Right renal cortex interstitium (tissue), 3 donors: Measurements from ENCODE around the gene HABP2. TPM values are rescaled to one million over a fixed set of nuclear protein-coding genes. Genes with fewer than 3 reads are reported as not detected.
A peak's percentile ranks its signal among the peaks of the same experiment; 100 is the strongest.

Experiments used
- DNase-seq, 3 donors: peaks; one replicate each; pipeline ENCODE4 v3.0.0-alpha.2; 2013; ENCODE audit warnings: low read depth in 3 of 3, low spot score in 2 of 3
- polyA plus RNA-seq, 3 donors: library from polyadenylated mRNA; unstranded; fragments of 120-200 nt; gene quantifications; one replicate each; pipeline ENCODE4 v1.2.1, GENCODE V29; 2013; ENCODE audit not compliant: insufficient read length in 3 of 3

Gene HABP2
- polyA plus RNA-seq, 3 donors = 0.40 to 0.65 (median 0.41) TPM

DNA sequence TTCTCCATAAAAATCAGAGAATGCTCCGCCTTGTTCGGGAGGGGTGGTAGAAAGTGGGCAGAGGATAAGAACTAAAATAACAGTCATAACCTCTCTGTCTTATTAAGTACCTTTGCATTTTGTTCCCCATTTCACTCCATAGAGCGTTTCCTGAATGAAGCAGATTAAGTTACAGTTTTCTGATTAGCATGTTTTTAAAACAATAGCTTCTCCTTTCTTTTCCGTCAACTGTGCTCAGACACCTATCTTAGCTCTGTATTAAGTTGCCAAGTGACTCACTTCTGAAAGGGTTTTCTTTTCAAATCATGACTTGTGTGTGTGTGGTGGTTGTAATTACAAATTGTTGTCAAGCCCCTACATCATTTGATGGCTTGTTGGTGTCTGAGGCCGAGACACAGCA lies 1.4 kb downstream of the HABP2 start:
- DNase-seq = no peak

DNA sequence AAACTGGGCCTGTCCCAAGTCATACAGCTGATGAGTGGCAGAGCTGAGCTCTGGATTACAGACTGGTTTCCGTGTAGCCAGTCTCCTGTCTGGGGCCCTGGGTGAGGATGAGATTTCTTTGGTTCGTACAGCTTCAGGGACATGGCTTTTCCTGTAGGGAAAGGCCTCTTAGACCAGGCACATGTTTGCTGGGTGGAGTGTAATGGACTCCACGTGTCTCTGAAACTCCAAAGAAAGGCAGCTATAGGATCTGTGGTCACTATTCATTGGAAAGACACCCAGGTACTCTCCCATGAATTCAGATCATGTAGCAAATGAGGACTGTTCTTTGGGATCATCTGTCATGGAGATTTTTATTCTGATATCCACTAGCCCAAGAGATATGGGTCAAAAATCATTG lies 2.4 kb downstream of the HABP2 start:
- no peak for DNase-seq

DNA sequence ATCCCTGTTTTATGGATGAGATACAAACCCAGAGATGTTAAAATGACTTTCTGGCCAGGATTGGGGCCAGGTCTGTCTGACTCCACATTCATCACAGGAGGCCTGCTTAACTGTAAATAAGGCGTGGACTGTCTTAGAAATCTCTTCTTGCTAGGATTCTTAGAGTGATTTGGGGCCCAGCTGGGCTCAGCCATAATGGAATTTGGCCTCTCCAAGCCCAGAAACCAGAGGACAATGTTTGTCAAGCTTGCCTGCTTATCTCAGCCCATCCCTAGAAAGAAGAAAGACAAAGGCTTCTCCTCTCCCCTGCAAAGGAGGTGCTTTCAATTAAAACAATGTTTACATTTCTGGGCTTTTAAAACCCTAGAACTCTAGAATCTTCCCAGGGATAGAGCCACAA lies 2.9 kb downstream of the HABP2 start:
- no peak for DNase-seq

DNA sequence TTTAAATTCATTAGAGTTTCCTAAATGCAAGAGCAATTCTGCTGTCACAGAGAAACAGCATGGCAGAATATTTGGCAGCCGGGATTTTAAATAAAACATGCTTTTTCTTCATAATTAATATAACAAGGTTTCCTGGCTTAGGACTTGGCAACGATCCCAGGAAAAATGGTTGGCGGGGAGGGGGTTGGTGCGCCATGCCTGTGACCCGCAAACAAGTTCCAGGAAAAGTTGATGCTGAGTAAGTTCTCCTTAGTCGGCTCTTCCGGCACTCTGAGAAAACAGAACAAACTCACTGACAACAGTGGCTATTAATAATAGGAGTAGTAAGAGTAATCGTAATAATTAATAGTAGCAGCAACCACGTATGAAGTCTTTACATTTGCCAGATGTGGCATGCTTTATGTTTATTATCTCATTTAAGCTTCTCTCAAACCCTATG lies 4.6 kb downstream of the HABP2 start:
- DNase-seq = no peak

DNA sequence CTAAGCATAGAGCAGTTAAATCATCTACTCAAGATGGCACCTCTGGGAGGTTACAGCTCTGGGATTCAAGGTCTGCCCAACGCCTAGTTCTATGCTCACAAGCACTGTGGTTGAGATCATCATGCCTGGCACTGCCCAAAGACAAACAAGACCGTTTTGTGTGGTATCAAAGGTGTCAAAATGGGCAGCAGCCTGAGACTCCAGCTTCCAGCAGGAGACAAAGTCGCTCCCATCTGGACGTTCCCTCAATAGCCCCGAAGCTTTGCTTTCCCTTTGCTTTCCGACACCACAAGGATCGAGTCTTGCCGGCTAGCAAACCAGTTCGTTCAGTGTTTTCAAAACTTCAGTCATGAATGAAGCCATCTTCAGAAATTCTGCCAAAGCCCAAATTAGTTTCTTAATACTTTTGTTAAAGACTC lies 5.1 kb downstream of the HABP2 start:
- DNase-seq = no peak

DNA sequence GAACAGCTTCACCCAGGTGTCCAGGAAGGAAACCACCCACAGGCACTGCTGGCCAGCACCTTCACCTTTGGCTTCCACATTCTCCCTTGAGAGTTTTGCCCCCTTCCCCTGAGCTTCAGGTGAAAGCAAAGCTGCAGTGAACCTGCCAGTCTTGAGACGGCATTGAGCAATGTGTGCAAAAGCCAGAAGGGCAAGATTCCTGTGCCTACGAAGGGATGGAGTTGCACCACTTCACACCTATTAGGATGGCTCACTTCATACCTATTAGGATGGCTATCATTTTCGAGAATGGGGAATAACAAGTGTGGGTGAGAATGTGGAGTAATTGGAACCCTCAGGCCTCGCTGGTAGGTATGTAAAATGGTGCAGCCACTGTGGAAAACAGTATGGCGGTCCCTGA lies 7.2 kb downstream of the HABP2 start:
- DNase-seq = no peak

DNA sequence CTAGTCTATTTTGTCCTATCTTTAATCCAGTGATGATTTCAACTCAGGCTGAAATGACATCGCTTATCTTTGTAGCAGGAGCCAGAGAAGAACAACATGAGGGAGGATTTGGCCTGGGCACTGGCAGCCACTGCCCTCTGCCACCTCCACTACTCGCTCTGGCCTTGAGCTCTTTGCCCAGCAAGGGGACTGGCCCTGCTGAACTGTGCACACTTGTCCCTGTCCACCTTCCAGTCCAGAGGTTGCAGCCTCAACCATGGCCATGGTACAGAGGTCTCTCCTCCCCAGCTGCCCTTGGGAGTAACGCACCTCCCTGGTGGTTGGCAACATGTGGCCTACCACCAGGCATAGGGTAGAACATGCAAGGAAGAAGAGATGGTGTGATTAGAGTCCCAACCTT lies 8.4 kb downstream of the HABP2 start:
- DNase-seq = no peak

DNA sequence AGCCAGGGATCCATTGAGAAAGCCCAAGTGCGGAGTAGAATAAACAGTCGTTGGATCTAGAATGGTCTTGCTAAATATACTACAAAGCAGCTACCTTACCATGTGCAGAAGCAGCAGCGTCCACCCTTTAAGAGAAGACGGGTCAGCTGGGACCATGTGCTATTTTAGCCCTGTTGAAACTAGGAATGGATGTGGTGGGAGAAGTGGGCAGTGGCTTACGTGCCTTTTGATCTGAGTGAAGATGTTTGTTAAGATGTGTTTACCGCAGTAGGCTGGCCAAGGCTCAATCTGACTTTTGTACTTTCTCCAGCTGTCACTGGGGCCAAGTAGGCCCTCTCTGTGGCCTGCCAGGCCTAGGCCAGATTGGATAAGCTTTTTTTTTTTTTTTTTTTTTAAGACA lies 9.2 kb downstream of the HABP2 start:
- DNase-seq = no peak

DNA sequence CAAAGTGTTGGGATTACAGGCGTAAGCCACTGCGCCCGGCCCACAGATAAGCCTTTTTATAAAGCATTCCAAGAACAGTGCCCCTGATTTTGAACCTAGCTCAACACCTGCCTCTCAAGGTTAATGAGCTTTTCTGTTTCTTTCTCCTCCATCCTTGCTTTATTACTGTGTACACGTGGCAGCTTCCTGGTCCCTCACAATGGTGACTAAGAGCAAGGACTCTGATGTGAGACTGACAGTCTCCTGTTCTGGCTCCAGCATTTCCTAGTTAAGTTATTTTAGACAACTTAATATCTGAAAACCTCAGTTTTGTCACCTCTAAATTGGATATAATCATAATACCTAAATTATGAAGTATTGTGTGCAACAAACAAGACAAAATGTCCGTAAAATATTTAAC lies 9.9 kb downstream of the HABP2 start:
- DNase-seq = no peak

DNA sequence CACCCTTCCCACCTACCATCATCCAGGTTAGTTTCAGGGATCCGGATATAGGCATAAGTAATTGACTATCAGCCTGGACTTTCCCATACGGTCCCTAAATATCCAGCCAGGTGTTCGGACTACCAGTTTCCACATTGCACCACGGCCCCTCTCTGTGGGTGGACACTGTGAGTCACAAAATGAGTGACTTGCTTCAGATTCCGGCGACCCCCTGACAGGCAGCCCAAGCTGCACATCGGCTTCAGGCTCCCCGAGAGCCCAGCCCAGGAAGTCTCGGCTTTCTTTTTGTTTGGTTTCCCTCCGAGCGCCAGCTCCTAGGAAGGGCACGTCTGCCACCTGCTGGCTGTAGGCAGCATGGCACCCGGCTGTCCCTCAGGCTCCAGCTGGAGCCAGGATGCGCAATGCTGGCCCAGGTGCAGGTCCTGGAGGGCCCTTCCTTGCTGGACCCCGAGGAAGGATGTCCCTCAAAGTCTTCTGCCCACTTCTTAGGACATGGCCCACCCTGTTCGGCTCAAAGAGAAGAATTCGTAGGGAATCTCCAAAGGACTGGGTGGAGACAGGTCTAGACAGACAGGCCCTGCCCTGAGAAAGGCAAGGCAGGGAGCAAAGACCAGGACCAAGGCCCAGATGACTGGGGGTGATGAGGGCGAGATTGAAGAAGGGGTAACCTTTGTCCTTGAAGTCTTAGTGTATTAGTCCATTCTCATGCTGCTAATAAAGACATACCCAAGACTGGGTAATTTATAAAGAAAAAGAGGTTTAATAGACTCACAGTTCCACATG lies 10.6 kb downstream of the HABP2 start:
- peak in 2 of 3 donors; percentile 52 to 54 for DNase-seq

DNA sequence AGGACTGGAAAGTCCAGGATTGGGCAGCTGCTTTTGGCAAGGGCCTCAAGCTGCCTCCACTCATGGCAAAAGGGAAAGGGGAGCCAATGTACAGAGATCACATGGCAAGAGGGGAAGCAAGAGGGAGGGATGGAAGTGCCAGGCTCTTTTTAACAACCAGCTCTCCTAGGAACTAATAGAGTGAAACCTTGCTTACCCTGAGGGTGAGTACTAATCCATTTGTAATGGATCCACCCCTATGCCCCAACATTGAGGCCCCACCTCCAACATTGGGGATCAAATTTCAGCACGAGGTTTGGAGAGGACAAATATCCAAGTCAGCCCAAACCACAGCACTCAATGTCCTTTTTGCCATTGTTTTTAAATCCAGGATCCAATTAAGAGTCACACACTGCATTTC lies 12.5 kb downstream of the HABP2 start:
- DNase-seq = no peak

DNA sequence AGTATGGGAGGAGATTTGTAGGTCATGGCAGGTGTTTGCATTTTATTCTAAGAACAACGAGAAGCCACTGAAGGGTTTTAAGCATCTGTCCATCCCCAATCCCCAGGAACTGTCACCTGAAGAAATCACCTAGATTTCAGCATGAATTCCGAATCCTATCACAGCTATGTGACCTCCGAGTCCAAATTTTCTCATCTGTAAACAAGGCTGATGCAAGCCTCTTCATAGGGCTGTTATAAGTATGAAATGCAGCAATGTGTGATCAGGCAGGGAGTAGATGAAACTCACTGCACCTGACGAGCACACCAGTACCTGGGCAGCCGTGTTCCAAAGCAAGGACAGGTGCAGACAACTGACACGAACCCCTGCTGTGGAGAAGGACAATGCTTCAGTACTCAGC lies 14.0 kb downstream of the HABP2 start:
- no peak for DNase-seq

DNA sequence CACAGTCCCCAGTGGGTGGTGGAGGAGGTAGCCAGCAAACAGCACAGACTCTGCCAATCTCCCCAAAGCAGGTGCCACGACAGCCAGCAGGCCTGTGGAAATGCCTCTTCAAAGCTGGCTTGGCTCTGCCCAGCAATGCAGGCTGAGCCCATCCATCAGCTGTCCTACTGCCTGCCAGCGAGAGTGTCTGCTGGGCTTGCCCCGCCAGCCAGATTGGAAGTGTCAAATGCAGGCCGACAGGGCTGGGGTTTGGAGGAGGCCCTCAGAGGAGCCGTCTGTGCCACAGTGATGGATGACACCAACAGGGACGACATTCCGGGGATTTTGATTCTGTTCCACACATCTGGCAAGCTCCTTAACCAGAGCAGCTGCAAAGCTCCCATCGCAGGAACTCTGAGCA lies 16.7 kb downstream of the HABP2 start:
- no peak for DNase-seq

DNA sequence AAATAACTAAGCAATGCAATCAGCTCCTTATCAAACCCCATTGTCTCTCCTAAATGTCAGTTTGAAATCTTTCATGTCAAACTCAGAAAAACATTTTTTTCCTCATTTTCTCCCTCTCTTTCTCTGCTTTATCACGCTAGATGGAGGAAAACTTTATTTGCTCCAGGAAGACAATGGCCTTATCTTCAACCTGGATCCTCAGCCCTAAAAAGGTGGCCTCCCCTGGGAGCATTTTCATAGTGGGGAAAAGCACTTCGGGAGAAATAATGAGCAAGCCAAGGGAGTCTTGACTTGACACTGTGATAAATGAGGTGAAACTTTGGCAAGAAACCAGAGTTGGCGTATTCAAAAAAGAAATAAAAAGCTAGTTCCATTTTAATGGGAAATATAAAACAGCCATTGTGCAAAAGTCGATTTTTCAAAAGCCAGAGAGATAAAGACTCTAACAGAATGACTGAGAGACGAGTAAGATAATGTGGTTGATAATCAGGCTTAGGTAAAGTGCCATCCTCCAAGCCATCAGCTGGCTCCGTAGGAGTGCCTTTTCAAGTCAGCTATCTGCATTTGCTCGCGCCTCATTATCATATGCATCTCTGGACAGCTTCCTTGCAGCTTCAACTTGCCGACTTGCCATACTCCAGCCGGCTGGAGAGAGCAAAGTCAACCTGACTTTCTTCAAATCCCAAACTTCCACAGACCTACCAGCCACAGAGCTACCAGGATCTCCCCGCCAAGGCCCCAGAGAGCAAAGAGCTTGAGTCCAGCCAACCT lies 19.9 kb downstream of the HABP2 start:
- DNase-seq = no peak

DNA sequence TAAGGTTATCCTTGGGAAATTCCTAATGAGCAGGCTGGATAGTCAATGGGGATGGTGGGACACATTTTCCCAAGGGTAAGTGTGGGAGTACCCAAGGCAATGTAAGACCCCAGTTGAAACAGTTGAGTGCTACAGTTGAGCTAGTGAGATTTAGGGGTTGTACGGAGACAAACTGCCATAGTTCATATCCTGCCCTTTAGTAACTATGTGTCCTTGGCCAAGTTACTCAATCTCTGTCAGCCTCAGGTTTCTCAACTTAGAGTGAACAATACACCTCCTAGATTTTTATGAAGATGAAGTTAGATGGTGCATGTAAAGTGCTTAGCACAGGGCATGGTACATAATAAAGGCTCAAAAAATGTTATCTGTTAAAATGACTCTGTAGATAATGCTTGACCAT lies 20.5 kb downstream of the HABP2 start:
- DNase-seq = no peak

DNA sequence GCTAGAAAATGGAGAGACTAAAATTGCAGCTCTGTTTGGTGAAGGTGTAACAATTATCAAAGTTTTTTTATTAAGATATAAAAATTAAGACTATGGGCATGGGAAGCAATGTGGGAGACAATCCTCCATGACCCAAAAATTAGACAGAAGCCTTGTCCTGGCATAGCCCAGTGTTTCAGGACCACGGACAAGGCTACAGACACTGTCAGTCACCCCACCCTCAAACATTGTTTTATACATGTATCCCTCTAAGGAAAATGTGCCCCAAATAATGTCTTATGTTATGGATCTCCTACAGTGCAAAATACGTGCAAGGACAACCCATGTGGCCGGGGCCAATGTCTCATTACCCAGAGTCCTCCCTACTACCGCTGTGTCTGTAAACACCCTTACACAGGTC lies 24.0 kb downstream of the HABP2 start:
- DNase-seq = no peak

DNA sequence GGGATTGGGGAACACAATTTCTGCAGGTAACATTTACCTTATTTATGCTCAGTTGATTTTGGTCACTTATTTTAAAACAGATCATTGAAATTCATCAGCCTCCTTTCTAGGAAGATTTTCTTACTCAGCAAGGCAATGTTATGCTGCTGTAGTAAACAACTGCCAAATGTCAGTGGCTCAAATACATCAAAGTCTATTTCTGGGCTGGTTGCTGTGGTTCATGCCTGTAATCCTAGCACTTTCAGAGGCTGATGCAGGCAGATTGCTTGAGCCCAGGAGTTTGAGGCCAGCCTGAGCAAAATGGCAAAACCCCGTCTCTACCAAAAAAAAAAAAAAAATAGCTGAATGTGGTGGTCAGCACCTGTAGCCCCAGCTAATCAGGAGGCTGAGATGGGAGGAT lies 25.9 kb downstream of the HABP2 start:
- DNase-seq = no peak

DNA sequence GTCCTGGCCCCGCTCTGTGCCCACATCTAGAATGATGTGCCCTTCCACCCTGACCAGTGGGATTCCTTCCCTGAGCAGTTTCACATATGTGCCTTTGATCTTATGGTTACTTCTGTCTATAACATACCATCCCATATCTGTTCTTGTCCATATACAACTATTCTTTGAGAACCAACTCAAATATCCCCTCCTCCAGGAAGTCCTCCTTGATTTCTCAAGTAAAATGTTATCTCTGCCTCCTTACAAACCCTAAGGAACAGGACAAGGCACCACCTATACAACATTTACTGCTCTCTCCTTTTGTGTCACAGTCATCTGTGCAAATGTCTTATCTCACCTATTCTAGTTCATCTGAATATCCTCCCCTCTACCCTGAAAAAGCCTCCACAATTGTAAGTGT lies 28.2 kb downstream of the HABP2 start:
- DNase-seq = no peak

DNA sequence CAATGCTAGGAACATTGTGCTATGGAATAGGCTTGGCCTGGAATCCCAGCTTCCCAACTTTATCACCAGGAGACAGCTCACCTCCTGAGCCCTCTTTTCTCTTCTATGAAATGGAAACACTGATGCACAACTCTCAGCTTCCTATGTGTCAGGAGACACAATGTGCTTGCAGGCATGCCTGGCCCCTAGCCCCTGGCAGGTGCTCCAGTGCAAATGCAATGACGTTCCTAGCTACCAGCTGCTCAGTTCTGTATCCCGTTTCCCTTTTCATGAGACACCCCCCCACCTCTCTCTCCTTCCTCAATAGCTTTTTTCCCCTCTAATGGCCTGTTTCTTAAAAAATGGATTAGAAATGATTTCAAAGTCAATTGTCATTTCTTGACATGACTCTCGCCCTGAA lies 30.7 kb downstream of the HABP2 start:
- DNase-seq = no peak

DNA sequence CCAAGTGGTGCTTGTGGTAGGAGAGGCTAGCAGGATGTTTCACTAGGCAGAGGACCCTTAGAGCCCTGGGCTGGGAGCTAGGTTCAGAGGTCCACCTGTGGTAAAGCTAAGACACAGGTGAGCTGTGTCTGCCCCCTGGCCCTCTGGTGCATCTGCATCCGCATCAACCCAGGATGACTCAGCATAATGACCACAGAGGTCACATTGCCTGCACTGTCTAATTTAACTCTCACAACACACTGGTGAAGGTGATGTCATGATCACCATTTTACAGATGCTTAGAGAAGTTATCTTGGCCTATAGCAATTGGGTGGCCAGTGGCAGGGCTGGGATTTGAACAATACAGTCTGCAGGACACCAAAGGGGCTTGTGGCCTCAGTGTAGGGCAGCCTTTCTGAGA lies 33.1 kb downstream of the HABP2 start:
- no peak for DNase-seq

DNA sequence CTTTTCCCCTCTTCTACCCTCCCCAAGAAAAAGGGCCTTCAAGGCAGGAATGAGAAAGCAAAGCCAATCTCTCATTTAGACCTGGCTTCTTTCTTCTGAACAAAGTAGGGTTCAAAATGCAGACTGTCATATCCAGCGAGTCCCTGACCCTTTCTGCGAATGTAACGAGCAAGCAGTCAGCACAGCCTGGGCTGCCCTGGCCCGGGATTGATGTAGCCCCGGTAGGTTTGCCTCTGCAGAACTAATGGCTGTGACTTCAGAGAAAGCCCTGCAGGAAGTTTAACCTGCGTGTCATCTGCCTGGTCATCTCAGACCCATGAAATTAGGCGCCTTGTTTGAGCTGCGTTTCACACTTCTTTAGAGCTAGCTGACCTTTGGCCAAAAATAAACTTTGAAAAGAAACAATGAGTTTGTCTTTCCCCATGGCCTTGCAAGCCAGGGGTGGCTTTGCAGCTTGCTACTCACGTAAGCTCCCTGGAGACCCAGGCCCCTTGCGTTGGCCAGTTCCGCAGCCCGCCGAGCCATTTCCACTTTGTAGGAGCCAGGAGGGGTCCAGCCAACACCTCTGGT lies 36.4 kb downstream of the HABP2 start:
- no peak for DNase-seq

DNA sequence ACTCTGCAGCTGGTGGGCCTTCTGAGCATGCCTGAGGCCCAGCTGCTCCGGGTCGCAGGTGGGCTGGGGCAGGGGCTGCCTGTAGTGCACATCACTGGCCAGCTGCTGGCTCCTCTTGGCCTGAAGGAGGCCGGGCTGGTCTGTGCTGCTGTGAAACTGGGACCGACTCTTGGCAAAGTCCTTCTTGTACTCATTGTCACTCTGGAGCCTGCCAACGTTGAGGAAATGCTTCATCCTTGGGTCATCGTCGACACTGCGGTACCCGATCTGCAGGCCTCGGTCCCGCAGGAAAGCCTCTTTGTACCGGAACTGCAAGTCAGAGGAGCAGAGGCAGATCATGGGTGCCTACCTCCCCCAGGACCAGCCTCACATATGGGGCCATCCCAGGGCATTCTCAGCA lies 37.7 kb downstream of the HABP2 start:
- no peak for DNase-seq
